ENCODE data around the gene FNIP2. TPM values are rescaled to one million over a fixed set of nuclear protein-coding genes. Genes with fewer than 3 reads are reported as not detected.

FNIP2 gene
- polyA plus RNA-seq, 1 of the 3 experiments (the other 2 are of a cell fraction): 0.97 TPM

GRCh38 chr4:158941895-158942294 lies 173.1 kb downstream of the FNIP2 start:
- ChIA-PET CTCF (interaction anchor here (1.0 kb wide), 2 partner anchors 10 to 18 kb away, joined by 3 read pairs; no protein-coding TSS in a partner anchor), POLR2A (no interaction called here)
- H3K27me3 ChIP-seq (ENCODE audit: insufficient read depth): no peaks in the 10 kb centered on the region
- WGBS (ENCODE audit: low lambda C conversion rate): 55% methylated on average over 2 of the region's 2 CpGs
- H3K9me2 ChIP-seq: no peaks in the 10 kb centered on the region
- no peaks in the 10 kb centered on the region for H3K79me2 ChIP-seq (ENCODE audit: insufficient read depth)
- DNase-seq: no peak
- no peaks in the 10 kb centered on the region for H3F3A ChIP-seq (replicated peaks; ENCODE audit: insufficient read depth)
- H3K4me3 ChIP-seq (ENCODE audit: low read depth in 2 of 2, low read length in 1 of 2): no peak overlapping the region
- H3K9me3 ChIP-seq: no peaks in the 10 kb centered on the region
- no peaks in the 10 kb centered on the region for H3K4me1 ChIP-seq (ENCODE audit: control insufficient read depth in 1 of 2, insufficient read depth in 2 of 2, low read depth in 1 of 2, low read length in 1 of 2)
- H3K9ac ChIP-seq: no peak overlapping the region
- no peak for TF ChIP-seq POLR2AphosphoS5 (IDR thresholded peaks at IDR 0.05; ENCODE audit: low read depth, low read length)
- no peak for TF ChIP-seq NFIC (IDR thresholded peaks at IDR 0.05; ENCODE audit: borderline replicate concordance)
- no peak for TF ChIP-seq YY1 (IDR thresholded peaks at IDR 0.05; ENCODE audit: low read depth)
- no peak for TF ChIP-seq RXRA (IDR thresholded peaks at IDR 0.05; ENCODE audit: borderline replicate concordance, low read depth)
- TF ChIP-seq FOSL2 (IDR thresholded peaks at IDR 0.05; ENCODE audit: borderline replicate concordance, low read depth): no peak
- TF ChIP-seq USF2 (IDR thresholded peaks at IDR 0.05; ENCODE audit: borderline replicate concordance, low read depth, low read length): no peak
- no peak for TF ChIP-seq SIN3A (IDR thresholded peaks at IDR 0.05; ENCODE audit: borderline replicate concordance, low read depth, low read length)
- H3K27ac ChIP-seq (ENCODE audit: low read depth in 2 of 2, low read length in 1 of 2): no peak overlapping the region
- H2AFZ ChIP-seq (ENCODE audit: low read depth): no peak overlapping the region
- H3K4me2 ChIP-seq: no peak overlapping the region
- no peaks in the 10 kb centered on the region for H4K20me1 ChIP-seq (ENCODE audit: insufficient read depth)
- no peaks in the 10 kb centered on the region for H3K36me3 ChIP-seq (replicated peaks in 1 of 2; ENCODE audit: control insufficient read depth in 1 of 2, insufficient read depth in 2 of 2, low read length in 1 of 2)

- 88% methylated on average over 5 of the region's 5 CpGs for WGBS (ENCODE audit: low lambda C conversion rate)
- no peaks in the 10 kb centered on the region for H3K79me2 ChIP-seq (ENCODE audit: insufficient read depth)
- no peaks in the 10 kb centered on the region for H4K20me1 ChIP-seq (ENCODE audit: insufficient read depth)
- H3K9me3 ChIP-seq: no peaks in the 10 kb centered on the region
- ChIA-PET CTCF (interaction anchor here (0.6 kb wide), 1 partner anchor 34 kb away, joined by 3 read pairs; no protein-coding TSS in a partner anchor), POLR2A (no interaction called here)
- no peak overlapping the region for H3K27ac ChIP-seq (ENCODE audit: low read depth in 2 of 2, low read length in 1 of 2)
- DNase-seq: no peak
- no peaks in the 10 kb centered on the region for H3K27me3 ChIP-seq (ENCODE audit: insufficient read depth)
- no peak overlapping the region for H2AFZ ChIP-seq (ENCODE audit: low read depth)
- H3K4me2 ChIP-seq: no peak overlapping the region
- no peak overlapping the region for H3K4me3 ChIP-seq (ENCODE audit: low read depth in 2 of 2, low read length in 1 of 2)
- H3K9me2 ChIP-seq: no peaks in the 10 kb centered on the region
- H3F3A ChIP-seq (replicated peaks; ENCODE audit: insufficient read depth): no peaks in the 10 kb centered on the region
- no peaks in the 10 kb centered on the region for H3K36me3 ChIP-seq (replicated peaks in 1 of 2; ENCODE audit: control insufficient read depth in 1 of 2, insufficient read depth in 2 of 2, low read length in 1 of 2)
- H3K9ac ChIP-seq: no peak overlapping the region
- TF ChIP-seq SIN3A (IDR thresholded peaks at IDR 0.05; ENCODE audit: borderline replicate concordance, low read depth, low read length) (no peak), MAX (IDR thresholded peaks at IDR 0.05; ENCODE audit: low read depth) (no peak), NFIC (IDR thresholded peaks at IDR 0.05; ENCODE audit: borderline replicate concordance) (no peak), RAD21 (IDR thresholded peaks at IDR 0.05; ENCODE audit: low read length) (no peak), FOXJ3 (CRISPR knock-in tag; IDR thresholded peaks at IDR 0.05) (no peak), JUND (IDR thresholded peaks at IDR 0.05) (no peak), GABPA (IDR thresholded peaks at IDR 0.05; ENCODE audit: low read depth) (no peak), TEAD4 (IDR thresholded peaks at IDR 0.05; ENCODE audit: borderline replicate concordance, insufficient read depth) (no peak), ELF1 (IDR thresholded peaks at IDR 0.05) (no peak), POLR2AphosphoS5 (IDR thresholded peaks at IDR 0.05; ENCODE audit: low read depth, low read length) (no peak), CHD2 (IDR thresholded peaks at IDR 0.05; ENCODE audit: low read length, partially characterized antibody) (no peak), EZH2phosphoT487 (IDR thresholded peaks at IDR 0.05; ENCODE audit: borderline replicate concordance, low read depth) (no peak), TAF1 (IDR thresholded peaks at IDR 0.05; ENCODE audit: borderline replicate concordance, low read depth, low read length) (no peak), MXI1 (IDR thresholded peaks at IDR 0.05; ENCODE audit: low read depth, low read length) (no peak), NRF1 (IDR thresholded peaks at IDR 0.05; ENCODE audit: low read depth, low read length) (no peak), REST (IDR thresholded peaks at IDR 0.05; ENCODE audit: low read depth, low read length) (no peak)
- H3K4me1 ChIP-seq (ENCODE audit: control insufficient read depth in 1 of 2, insufficient read depth in 2 of 2, low read depth in 1 of 2, low read length in 1 of 2): no peaks in the 10 kb centered on the region
These were observed 176.8 kb downstream of the FNIP2 start for GRCh38 chr4:158945529-158946108.

Data from SK-N-SH (cell line).